GM11168 (cell line): ENCODE results near the gene PGAP3.

ENCODE experiments used
- in situ Hi-C: fragments of 300-500 bp; cut with MboI; formaldehyde crosslinking; loops from one replicate; pipeline ENCODE4 v1.12.0; 2022; ENCODE audit warnings: low sequenced_read_pairs; ENCODE audit not compliant: unreplicated experiment

The PGAP3 gene

GRCh38 chr17:39674179-39674578, 13.7 kb downstream of the PGAP3 start:
- in situ Hi-C loops, result loop anchor here (5.0 kb wide), 1 partner anchor 52 kb away; no protein-coding TSS in a partner anchor

DNA sequence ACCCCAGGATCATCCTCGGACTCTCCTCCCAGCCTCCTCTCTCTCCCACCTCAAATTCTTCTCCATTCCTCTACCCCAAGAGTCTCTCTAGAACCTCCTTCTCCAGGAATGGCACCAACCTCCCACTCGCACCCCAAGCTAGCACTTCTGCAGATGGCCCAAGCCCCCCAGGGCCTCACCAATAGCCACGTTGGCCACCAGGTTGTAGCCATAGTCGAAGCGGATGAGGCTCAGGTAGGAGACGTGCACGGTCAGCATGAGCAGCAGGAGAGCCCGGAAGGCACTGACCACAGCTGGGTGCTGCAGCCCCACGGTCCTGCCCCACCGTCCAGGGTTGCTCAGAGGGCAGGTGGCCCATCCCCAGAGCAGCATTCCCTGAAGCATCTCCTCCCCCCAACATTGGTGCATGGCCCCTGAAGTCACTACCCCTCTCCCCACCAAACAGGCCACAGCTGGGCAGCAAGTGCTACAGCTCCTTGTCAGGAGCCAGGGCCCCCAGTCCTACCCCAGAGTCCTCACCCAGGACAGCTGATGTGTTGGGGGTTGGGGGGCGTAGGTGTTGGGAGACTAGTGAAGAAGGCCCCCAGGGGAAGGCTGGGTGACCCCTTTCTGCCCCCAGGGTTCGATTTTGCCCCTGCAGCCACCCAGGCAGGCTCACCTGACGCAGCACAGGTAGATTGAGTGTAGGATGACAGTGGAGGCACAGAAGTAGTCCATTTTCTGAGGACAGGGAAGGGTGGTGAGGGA, 14.3 kb downstream of the PGAP3 start:
- in situ Hi-C loops, result loop anchor here (5.0 kb wide), 1 partner anchor 51 kb away; no protein-coding TSS in a partner anchor

- in situ Hi-C loops, result loop anchor here (5.0 kb wide), 1 partner anchor 50 kb away; no protein-coding TSS in a partner anchor
Measured at GRCh38 chr17:39672522-39673334, 15.1 kb downstream of the PGAP3 start.

DNA sequence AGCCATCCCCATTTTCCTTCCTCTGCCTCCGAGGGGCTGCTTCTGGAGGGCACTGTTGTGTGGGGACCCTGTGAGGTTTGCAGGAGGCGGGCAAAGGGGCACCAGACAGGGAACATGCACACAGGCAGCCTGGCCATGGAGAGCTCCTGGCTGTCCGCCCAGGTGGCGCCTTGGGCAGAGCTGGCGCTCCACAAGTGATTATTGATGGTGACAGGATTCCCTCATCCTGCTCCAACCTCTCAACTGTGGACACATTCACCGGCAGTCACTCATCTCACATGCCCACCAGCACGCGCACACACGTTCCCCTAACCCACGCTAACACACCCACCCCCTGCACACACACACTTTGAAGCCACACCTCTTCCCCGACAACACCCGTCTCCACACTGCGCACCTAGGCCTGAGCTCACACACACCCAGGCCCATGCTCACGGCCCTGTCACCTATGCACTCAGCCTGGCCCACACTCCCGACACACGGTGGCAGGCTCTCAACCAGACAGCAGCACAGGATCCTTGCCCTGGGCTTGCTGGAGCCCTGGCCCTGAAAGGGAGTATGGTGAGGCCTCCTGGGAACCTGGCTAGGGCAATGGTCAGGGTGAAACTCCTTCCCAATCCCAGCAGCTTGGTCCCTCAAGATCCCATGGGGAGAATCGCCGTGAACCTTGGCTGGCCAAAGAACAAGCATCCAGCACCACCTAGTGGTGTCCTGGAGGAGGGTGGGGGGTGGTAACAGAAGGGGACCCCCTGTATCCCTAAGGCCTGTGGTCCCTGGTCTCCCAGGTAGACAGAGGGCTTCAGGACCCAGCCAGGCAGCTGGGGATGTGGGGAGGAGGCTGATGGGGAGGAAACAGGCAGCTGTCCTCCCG, 16.0 kb downstream of the PGAP3 start:
- in situ Hi-C loops, result loop anchor here (5.0 kb wide), 1 partner anchor 50 kb away; no protein-coding TSS in a partner anchor

DNA sequence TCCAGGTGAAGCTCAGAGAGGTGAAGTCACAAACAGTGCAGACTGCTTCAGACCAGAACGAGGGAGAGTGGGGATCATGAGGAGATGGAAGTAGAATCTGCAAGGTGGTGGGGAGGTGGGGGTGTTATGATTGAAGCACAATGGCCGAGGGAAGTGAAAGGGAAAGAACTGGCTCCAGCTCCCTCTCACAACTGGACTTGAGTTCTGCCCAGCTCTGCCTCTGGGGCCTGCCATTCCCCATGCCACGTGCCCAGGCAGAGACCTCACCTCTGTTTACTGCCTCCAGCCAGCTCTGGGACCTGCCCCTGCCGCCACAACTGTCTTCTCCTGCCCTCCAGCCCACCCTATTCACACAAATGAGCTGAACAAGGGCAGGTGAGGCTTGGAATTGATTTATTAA, 17.1 kb downstream of the PGAP3 start:
- in situ Hi-C loops, result loop anchor here (5.0 kb wide), 1 partner anchor 48 kb away; no protein-coding TSS in a partner anchor

DNA sequence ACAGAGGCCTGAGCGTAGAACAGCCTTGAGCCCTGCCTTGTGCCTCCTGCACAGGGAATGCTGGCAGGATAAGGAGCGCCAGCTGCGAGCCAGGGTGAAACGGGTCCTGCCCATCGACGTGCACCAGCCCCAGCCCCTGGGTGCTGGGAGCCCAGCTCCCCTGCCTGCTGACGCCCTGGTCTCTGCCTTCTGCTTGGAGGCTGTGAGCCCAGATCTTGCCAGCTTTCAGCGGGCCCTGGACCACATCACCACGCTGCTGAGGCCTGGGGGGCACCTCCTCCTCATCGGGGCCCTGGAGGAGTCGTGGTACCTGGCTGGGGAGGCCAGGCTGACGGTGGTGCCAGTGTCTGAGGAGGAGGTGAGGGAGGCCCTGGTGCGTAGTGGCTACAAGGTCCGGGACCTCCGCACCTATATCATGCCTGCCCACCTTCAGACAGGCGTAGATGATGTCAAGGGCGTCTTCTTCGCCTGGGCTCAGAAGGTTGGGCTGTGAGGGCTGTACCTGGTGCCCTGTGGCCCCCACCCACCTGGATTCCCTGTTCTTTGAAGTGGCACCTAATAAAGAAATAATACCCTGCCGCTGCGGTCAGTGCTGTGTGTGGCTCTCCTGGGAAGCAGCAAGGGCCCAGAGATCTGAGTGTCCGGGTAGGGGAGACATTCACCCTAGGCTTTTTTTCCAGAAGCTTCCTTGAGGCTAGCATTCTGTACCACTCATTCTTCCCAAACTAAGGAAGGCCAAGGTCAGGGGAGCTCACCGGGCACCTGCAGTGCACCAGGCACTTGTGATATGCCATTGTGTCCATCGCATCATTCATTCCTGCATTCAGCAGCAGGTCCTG, 17.7 kb downstream of the PGAP3 start:
- in situ Hi-C loops, result loop anchor here (5.0 kb wide), 1 partner anchor 48 kb away; no protein-coding TSS in a partner anchor

DNA sequence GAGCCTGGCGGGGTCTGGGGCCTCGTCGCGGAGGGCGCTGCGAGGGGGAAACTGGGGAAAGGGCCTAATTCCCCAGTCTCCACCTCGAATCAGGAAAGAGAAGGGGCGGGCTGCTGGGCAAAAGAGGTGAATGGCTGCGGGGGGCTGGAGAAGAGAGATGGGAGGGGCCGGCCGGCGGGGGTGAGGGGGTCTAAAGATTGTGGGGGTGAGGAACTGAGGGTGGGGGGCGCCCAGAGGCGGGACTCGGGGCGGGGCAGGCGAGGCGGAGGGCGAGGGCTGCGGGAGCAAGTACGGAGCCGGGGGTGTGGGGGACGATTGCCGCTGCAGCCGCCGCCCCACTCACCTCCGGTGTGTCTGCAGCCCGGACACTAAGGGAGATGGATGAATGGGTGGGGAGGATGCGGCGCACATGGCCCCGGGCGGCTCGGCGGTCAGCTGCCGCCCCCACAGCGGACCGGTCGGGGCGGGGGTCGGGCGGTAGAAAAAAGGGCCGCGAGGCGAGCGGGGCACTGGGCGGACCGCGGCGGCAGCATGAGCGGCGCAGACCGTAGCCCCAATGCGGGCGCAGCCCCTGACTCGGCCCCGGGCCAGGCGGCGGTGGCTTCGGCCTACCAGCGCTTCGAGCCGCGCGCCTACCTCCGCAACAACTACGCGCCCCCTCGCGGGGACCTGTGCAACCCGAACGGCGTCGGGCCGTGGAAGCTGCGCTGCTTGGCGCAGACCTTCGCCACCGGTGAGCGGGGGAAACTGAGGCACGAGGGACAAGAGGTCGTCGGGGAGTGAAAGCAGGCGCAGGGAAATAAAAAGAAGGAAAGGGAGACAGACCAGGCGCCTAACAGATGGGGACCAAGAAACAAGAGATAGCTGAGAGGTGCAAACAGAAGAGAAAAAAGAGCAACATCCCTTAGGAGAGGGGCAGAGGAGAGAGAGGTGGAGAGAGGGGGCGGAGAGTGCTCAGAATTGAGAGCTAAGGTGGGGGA, 19.6 kb downstream of the PGAP3 start, which contains the start of gene PNMT:
PNMT (plus strand) TSS at position 509 of the 980 bp plus-strand sequence; CDS start at position 532, 23 bp downstream.
- in situ Hi-C loops, result no loop called here

GRCh38 chr17:39667262-39667944, 20.5 kb downstream of the PGAP3 start:
- in situ Hi-C loops, result no loop called here

- in situ Hi-C loops, result no loop called here
Measured at GRCh38 chr17:39666601-39667261, 21.1 kb downstream of the PGAP3 start.

DNA sequence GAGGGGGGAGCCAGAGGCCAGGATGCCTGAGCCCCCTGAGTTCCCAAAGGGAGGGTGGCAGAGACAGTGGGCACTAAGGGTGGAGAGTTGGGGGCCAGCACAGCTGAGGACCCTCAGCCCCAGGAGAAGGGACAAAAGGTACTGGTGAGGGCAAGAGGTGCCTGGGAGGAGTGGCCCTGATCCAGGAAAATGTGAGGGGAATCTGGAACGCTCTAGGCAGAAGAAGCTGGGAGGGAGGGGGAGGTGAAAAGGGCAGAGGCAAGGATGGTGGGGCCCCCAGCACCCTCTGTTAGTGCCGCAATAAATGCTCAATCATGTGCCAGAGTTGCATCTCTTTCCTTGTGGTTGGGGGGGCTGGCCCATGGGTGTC, 21.6 kb downstream of the PGAP3 start:
- in situ Hi-C loops, result no loop called here

GRCh38 chr17:39665642-39666224, 22.1 kb downstream of the PGAP3 start:
- in situ Hi-C loops, result no loop called here

GRCh38 chr17:39664581-39665561, 23.0 kb downstream of the PGAP3 start, which contains the start of gene TCAP:
TCAP (plus strand) TSS chr17:39665349; CDS start chr17:39665360, 11 bp downstream.
- in situ Hi-C loops, result no loop called here

- in situ Hi-C loops, result no loop called here
Measured at GRCh38 chr17:39663688-39664580, 23.9 kb downstream of the PGAP3 start.

DNA sequence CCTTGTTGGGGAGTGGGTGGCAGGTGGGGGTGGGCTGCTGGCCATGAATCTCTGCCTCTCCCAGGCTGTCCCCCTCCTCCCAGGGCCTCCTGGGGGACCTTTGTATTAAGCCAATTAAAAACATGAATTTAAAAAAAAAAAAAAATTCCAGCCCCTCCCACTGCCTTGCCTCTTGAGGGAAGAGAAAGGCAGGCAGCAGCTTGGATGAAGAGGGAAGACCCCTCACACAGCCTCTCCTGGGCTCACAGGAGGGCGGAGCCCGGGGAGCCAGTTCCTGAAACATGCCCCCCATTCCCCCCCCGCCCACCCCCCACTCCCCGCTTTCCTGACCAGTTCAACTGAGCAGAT, 24.5 kb downstream of the PGAP3 start:
- in situ Hi-C loops, result no loop called here
